ENCODE results near the gene COLEC11. TPM values are rescaled to one million over a fixed set of nuclear protein-coding genes. Genes with fewer than 3 reads are reported as not detected.

Gene COLEC11
- total and polyA plus RNA-seq, 2 experiments from 2014 or later, result 1.3 to 1.5 TPM

- TF ChIP-seq REST (IDR thresholded peaks at IDR 0.05; ENCODE audit: unreplicated experiment) (no peak), CTCF (conservative IDR thresholded peaks at IDR 0.05; ENCODE audit: low read depth in 2 of 2) (no peak), POLR2AphosphoS5 (IDR thresholded peaks at IDR 0.05; ENCODE audit: low read depth) (no peak), EZH2 (IDR thresholded peaks at IDR 0.05; ENCODE audit: low read depth, unreplicated experiment) (no peak), ETS1 (IDR thresholded peaks at IDR 0.05) (no peak), ZNF331 (CRISPR knock-in tag; IDR thresholded peaks at IDR 0.05; ENCODE audit: low read depth) (no peak), ZNF114 (CRISPR knock-in tag; IDR thresholded peaks at IDR 0.05) (no peak), STAT1 (IDR thresholded peaks at IDR 0.05; ENCODE audit: unreplicated experiment) (no peak)
Observed at GRCh38 chr2:3545788-3546478, 49.0 kb upstream of the COLEC11 start (continued).

- no peaks in the 10 kb centered on the region for H3K4me1 Mint-ChIP-seq
- Histone ChIP-seq H4K20me1 (replicated peaks; ENCODE audit: insufficient read depth) (peaks cover 23% of the 10 kb centered on the region), H2AFZ (no peak overlapping the region), H3K9me2 (ENCODE audit: insufficient read depth) (no peaks in the 10 kb centered on the region), H3K27ac (ENCODE audit: low read depth) (no peak overlapping the region), H3K4me1 (ENCODE audit: insufficient read depth) (no peaks in the 10 kb centered on the region), H3F3A (replicated peaks; ENCODE audit: low read depth) (no peaks in the 10 kb centered on the region), H3K79me2 (replicated peaks; ENCODE audit: insufficient read depth) (peaks cover 24% of the 10 kb centered on the region), H3K36me3 (ENCODE audit: insufficient read depth) (peaks cover 65% of the 10 kb centered on the region), H3K4me2 (no peak overlapping the region), H3K27me3 (ENCODE audit: insufficient read depth) (no peaks in the 10 kb centered on the region), H3K4me3 (no peak overlapping the region)
- no peak overlapping the region for H3K27ac Mint-ChIP-seq
- no peak overlapping the region for H3K4me3 Mint-ChIP-seq
- H3K9me3 Mint-ChIP-seq, result no peaks in the 10 kb centered on the region
- peaks cover 94% of the 10 kb centered on the region for H3K36me3 Mint-ChIP-seq (ENCODE audit: low read depth)
- no peak for ATAC-seq
- no peaks in the 10 kb centered on the region for H3K27me3 Mint-ChIP-seq (ENCODE audit: insufficient read depth, low read depth, poor library complexity)
- DNase-seq (ENCODE audit: low spot score), result no peak
- TF ChIP-seq ZNF462 (CRISPR knock-in tag; IDR thresholded peaks at IDR 0.05) (no peak), CTCF (conservative IDR thresholded peaks at IDR 0.05; ENCODE audit: low read depth in 2 of 2) (no peak)
Observed at GRCh38 chr2:3547915-3548314, 47.0 kb upstream of the COLEC11 start.

Measured in GM23338 (cell line).